Left kidney (tissue), 2 donors: ENCODE measurements around the gene PLEKHM1. TPM values are rescaled to one million over a fixed set of nuclear protein-coding genes. Genes with fewer than 3 reads are reported as not detected.

Source experiments
- DNase-seq: peaks from one replicate; pipeline ENCODE4 v3.0.0-alpha.2; 2013
- polyA plus RNA-seq: library from polyadenylated mRNA; unstranded; fragments of 120-200 nt; gene quantifications from one replicate; pipeline ENCODE4 v1.2.1, GENCODE V29; 2013; ENCODE audit not compliant: insufficient read length

The PLEKHM1 gene
- polyA plus RNA-seq, 1 donor = 14.3 TPM

- DNase-seq = no peak
These were observed 62.4 kb downstream of the PLEKHM1 start for GRCh38 chr17:45428050-45428617.

GRCh38 chr17:45427181-45427835 lies 63.2 kb downstream of the PLEKHM1 start:
- no peak for DNase-seq

- no peak for DNase-seq
These were observed 64.0 kb downstream of the PLEKHM1 start for GRCh38 chr17:45426561-45426960.

- DNase-seq = no peak
These were observed 64.5 kb downstream of the PLEKHM1 start for GRCh38 chr17:45425984-45426413.

GRCh38 chr17:45425125-45425983 lies 65.2 kb downstream of the PLEKHM1 start:
- peak; percentile 77 for DNase-seq

GRCh38 chr17:45424769-45425124 lies 65.8 kb downstream of the PLEKHM1 start:
- DNase-seq = no peak

GRCh38 chr17:45423975-45424335 lies 66.6 kb downstream of the PLEKHM1 start:
- DNase-seq = no peak

- DNase-seq = no peak
These were observed 67.1 kb downstream of the PLEKHM1 start for GRCh38 chr17:45423304-45423974.

GRCh38 chr17:45414990-45415881 lies 75.3 kb downstream of the PLEKHM1 start:
- DNase-seq = no peak

GRCh38 chr17:45413498-45413923 lies 77.0 kb downstream of the PLEKHM1 start:
- DNase-seq = no peak

GRCh38 chr17:45411348-45412105 lies 79.0 kb downstream of the PLEKHM1 start:
- no peak for DNase-seq

GRCh38 chr17:45410144-45411091 lies 80.1 kb downstream of the PLEKHM1 start:
- DNase-seq = no peak

- DNase-seq = no peak
These were observed 80.9 kb downstream of the PLEKHM1 start for GRCh38 chr17:45409659-45410076.

GRCh38 chr17:45408611-45409421 lies 81.7 kb downstream of the PLEKHM1 start:
- DNase-seq = no peak

- no peak for DNase-seq
These were observed 84.4 kb downstream of the PLEKHM1 start for GRCh38 chr17:45406107-45406506.

GRCh38 chr17:45405250-45406086 lies 85.1 kb downstream of the PLEKHM1 start:
- DNase-seq = no peak

GRCh38 chr17:45404870-45405249 lies 85.7 kb downstream of the PLEKHM1 start:
- no peak for DNase-seq
